Fibroblast of lung (primary cell): Measurements from ENCODE around the gene UTS2R.

Source experiments
- EZH2 ChIP-seq: IDR thresholded peaks from 2 replicates; pipeline ENCODE4 v1.5.1; 2012; ENCODE audit warnings: low read length, control low read depth, mild to moderate bottlenecking; ENCODE audit errors: missing control alignments
- TF ChIP-seq, protein P1 (sequence below), 2 donors: IDR thresholded peaks in 1 of 2; conservative IDR thresholded peaks in 1 of 2; 1 replicate in 1 of 2; 2 replicates in 1 of 2; pipeline ENCODE4 v1.5.1; 2011 to 2012; ENCODE audit warnings: low read length in 2 of 2, control low read depth in 1 of 2, inconsistent platforms in 1 of 2, low read depth in 1 of 2, mild to moderate bottlenecking in 1 of 2

- TF ChIP-seq, protein P1, sequence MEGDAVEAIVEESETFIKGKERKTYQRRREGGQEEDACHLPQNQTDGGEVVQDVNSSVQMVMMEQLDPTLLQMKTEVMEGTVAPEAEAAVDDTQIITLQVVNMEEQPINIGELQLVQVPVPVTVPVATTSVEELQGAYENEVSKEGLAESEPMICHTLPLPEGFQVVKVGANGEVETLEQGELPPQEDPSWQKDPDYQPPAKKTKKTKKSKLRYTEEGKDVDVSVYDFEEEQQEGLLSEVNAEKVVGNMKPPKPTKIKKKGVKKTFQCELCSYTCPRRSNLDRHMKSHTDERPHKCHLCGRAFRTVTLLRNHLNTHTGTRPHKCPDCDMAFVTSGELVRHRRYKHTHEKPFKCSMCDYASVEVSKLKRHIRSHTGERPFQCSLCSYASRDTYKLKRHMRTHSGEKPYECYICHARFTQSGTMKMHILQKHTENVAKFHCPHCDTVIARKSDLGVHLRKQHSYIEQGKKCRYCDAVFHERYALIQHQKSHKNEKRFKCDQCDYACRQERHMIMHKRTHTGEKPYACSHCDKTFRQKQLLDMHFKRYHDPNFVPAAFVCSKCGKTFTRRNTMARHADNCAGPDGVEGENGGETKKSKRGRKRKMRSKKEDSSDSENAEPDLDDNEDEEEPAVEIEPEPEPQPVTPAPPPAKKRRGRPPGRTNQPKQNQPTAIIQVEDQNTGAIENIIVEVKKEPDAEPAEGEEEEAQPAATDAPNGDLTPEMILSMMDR (conservative IDR thresholded peaks at IDR 0.05 in 1 of 2, IDR thresholded peaks at IDR 0.05 in 1 of 2; ENCODE audit: low read depth in 1 of 2, low read length in 2 of 2): no peak
- TF ChIP-seq EZH2: no peak
Measured at GRCh38 chr17:82408938-82409318, 37.4 kb downstream of the UTS2R start.
